ENCODE measurements around the gene PLXDC2.

GRCh38 chr10:20287586-20287985 is 471.4 kb downstream of the PLXDC2 start:
- TF ChIP-seq CTCF (IDR thresholded peaks at IDR 0.05) (no peak), POLR2AphosphoS5 (IDR thresholded peaks at IDR 0.05; ENCODE audit: insufficient read depth in 1 of 2, low read depth in 1 of 2) (no peak)

Data from vagina (tissue), 2 donors.